Spinal cord (tissue), 10 donors: ENCODE measurements around the gene ZNF705A. TPM values are rescaled to one million over a fixed set of nuclear protein-coding genes. Genes with fewer than 3 reads are reported as not detected.
"Not testable (repeated sequence)": the region's sequence is repeated elsewhere in the genome, so short reads cannot be mapped to it uniquely, and the experiment has no call there.

Experiments
- DNase-seq, 6 donors: peaks; one replicate each; pipeline versions ENCODE4 v3.0.0 to v3.0.0-alpha.2; 2013 to 2015; ENCODE audit warnings: low spot score in 6 of 6, low read depth in 4 of 6
- H3K27ac ChIP-seq: one replicate; pipeline ENCODE4 v1.5.1; 2013; ENCODE audit warnings: low read depth, low read length, control low read depth
- H3K27me3 ChIP-seq: one replicate; pipeline ENCODE4 v1.6.1; 2013; ENCODE audit warnings: low read length; ENCODE audit not compliant: control insufficient read depth, insufficient read depth
- H3K36me3 ChIP-seq: one replicate; pipeline ENCODE4 v1.6.1; 2013; ENCODE audit warnings: low read length; ENCODE audit not compliant: control insufficient read depth, insufficient read depth
- H3K4me1 ChIP-seq: one replicate; pipeline ENCODE4 v1.6.1; 2013; ENCODE audit warnings: low read length; ENCODE audit not compliant: control insufficient read depth, insufficient read depth
- H3K4me3 ChIP-seq: one replicate; pipeline ENCODE4 v1.5.1; 2013; ENCODE audit warnings: low read depth, low read length, control low read depth
- H3K9me3 ChIP-seq: one replicate; pipeline ENCODE4 v1.6.1; 2013; ENCODE audit warnings: low read length; ENCODE audit not compliant: control insufficient read depth, insufficient read depth
- WGBS: methylation state at CpG from one replicate; pipeline ENCODE4 v1.1.5; 2013; ENCODE audit warnings: missing lambda C conversion rate; ENCODE audit not compliant: insufficient coverage; 5-methylcytosine and 5-hydroxymethylcytosine counted together
- polyA plus RNA-seq, 2 donors: library from polyadenylated mRNA; unstranded; fragments of 120-200 nt; gene quantifications; one replicate each; pipeline ENCODE4 v1.2.1, GENCODE V29; 2013; ENCODE audit not compliant: insufficient read length in 2 of 2
- total RNA-seq, 2 donors: library from RNA; depleted of rRNA in 1 of 2; stranded (reverse); fragments of 120-200 nt in 1 of 2; fragments of >200 nt in 1 of 2; gene quantifications; one replicate each; pipeline versions ENCODE4 v1.2.3 to v1.2.4, GENCODE V29; 2013 to 2014
- donor health status: healthy.

Gene ZNF705A
- total and polyA plus RNA-seq, 4 donors = 0.06 TPM; not detected in 3

DNA sequence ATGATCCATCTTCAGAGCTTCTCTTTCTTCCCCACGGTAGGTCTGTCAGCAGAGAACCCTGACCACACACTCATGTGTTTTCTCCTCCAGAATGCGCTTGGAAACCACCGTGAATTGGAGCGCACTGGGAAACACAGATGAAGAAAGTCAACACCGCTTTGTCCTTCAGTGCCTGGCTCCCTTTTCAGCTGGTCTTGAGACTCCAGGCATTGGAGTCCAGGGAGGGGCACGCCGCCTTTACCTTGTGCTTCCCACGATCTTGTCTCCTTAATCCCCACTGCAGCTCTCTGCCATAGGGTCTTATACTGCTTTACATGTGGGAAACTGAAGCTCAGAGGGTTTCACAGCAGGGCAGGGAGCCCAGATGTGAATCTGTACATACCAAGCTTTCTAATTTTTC is 69.5 kb downstream of the ZNF705A start:
- 93% methylated on average over 8 of the region's 8 CpGs for WGBS
- no peaks in the 10 kb centered on the region for H3K9me3 ChIP-seq
- peaks cover 7% of the 10 kb centered on the region for H3K4me1 ChIP-seq
- peaks cover 9% of the 10 kb centered on the region for H3K36me3 ChIP-seq
- DNase-seq = no peak
- H3K27me3 ChIP-seq = no peaks in the 10 kb centered on the region
- H3K4me3 ChIP-seq = no peak overlapping the region
- no peak overlapping the region for H3K27ac ChIP-seq

DNA sequence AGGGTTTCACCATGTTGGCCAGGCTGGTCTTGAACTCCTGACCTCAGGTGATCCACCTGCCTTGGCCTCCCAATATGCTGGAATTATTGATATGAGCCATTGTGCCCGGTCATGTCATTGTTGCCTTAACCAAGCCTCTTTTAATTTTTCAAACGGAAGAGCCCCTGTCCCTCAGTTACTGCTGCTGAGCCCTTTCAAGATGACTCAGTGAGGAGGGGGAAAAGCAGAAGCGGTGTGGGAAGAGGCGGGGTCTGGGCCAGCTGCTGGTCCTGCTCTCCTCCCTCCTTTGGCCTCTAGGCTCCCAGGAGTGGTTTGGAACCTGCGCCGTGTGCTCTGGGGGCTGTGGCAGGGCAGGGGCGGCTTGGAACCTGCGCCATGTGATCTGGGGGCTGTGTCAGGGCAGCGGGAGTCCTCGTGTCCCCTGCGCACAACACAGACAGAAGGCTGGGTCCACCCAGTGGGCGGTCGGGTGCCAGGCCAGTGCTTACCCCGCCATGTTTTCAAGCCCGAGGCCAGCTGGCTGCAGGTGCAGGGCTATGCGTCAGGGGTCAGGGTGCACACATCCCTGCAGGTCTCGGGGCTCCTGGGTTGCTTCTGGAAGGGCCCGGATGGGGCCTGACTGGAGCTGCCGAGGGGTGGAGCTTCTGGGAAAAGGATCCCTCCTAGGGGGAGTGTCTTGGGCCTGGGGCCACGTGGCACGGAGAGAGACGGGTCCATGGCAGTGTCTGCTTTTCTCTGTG is 70.3 kb downstream of the ZNF705A start, which contains the start of gene FAM90A1:
Gene FAM90A1 (minus strand): TSS at position 627 of the 740 bp plus-strand sequence. CDS start 2,786 bp downstream, outside the sequence.
- H3K9me3 ChIP-seq, H3K27ac ChIP-seq, H3K4me1 ChIP-seq, H3K36me3 ChIP-seq, H3K27me3 ChIP-seq: not testable (repeated sequence)
- DNase-seq = peak in 1 of 6 donors; percentile 67
- H3K4me3 ChIP-seq = peak within 1 kb of the TSS; percentile 31
- 40% methylated on average over 17 of the region's 22 CpGs for WGBS

DNA sequence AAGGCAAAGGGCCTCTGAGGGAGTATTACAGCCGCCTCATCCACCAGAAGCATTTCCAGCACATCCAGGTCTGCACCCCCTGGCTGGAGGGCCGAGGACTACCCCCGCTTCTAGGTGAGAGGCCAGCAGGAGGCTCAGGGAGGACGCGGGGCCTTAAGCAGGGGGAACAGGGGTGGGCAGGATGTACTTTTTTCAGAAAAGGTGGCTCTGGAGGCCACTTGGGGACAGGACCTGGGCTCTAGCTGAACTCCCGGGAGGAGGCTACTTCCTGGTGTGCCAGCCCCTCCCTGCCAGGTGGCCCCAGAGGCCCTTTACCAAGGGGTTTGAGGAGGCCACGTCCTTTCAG is 70.9 kb downstream of the ZNF705A start:
- H3K27ac ChIP-seq, DNase-seq, H3K4me1 ChIP-seq, H3K36me3 ChIP-seq, H3K9me3 ChIP-seq, H3K27me3 ChIP-seq: not testable (repeated sequence)
- peak overlapping the region; percentile 31 for H3K4me3 ChIP-seq
- 20% methylated on average over 2 of the region's 7 CpGs for WGBS

DNA sequence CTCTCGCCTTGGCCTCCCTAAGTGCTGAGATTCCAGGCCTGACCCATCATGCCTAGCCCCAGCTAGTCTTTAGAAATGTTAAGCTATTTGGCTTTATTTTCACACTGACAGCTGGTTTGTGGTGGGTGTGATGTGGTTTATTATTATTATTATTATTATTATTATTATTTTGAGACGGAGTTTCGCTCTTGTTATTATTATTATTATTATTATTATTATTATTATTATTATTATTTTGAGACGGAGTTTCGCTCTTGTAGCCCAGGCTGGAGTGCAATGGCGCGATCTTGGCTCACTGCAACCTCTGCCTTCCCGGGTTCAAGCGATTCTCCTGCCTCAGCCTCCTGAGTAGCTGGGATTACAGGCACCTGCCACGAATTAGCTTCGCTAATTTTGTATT is 71.8 kb downstream of the ZNF705A start:
- H3K4me3 ChIP-seq, H3K27ac ChIP-seq, H3K4me1 ChIP-seq, H3K9me3 ChIP-seq, H3K27me3 ChIP-seq, H3K36me3 ChIP-seq, DNase-seq: not testable (repeated sequence)
- WGBS = 100% methylated on average over 3 of the region's 11 CpGs

DNA sequence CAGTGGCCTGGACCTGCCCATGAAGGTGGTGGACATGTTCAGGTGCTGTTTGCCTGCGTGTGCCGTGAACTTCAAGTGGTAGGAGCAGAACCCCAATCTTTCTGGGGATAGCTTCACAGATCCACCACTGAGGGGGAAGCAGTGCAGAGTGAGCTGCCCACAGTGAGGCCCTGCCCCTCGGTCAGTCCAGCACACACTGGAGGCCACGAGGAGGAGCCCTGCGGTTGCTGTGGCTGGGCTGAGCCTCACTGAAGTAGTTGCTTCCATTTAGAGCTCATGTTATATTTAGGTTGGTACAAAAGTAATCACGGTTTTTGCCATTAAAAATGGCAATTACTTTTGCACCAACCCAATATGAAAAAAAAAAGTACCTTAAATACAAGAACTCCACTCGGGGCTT is 72.7 kb downstream of the ZNF705A start:
- no CpG with 5 or more reads among the region's 7 CpGs for WGBS
- not testable (repeated sequence) for H3K27me3 ChIP-seq, H3K27ac ChIP-seq, DNase-seq, H3K36me3 ChIP-seq, H3K9me3 ChIP-seq, H3K4me1 ChIP-seq, H3K4me3 ChIP-seq

Other genes starting within 250 kb of the ZNF705A start
- 100 to 1,000 TPM; 132 to 210 TPM for gene SLC2A3, start 220.8 kb upstream of the ZNF705A start, total RNA-seq
- gene SLC2A3, start 220.8 kb upstream of the ZNF705A start, polyA plus RNA-seq = 10 to 100 TPM; 28.5 to 63.6 TPM
- 10 to 100 TPM in 1 of 2 donors, 1 to 10 TPM in 1; 9.5 to 11.6 TPM for gene FOXJ2, start 124.3 kb upstream of the ZNF705A start, total RNA-seq
- gene FOXJ2, start 124.3 kb upstream of the ZNF705A start, polyA plus RNA-seq = 10 to 100 TPM; 17.8 to 18.7 TPM
- gene C3AR1, start 90.7 kb upstream of the ZNF705A start, total RNA-seq = 10 to 100 TPM in 1 of 2 donors, 1 to 10 TPM in 1; 6.0 to 14.8 TPM
- 1 to 10 TPM; 3.8 to 6.9 TPM for gene C3AR1, start 90.7 kb upstream of the ZNF705A start, polyA plus RNA-seq
- gene NECAP1, start 74.7 kb upstream of the ZNF705A start, total RNA-seq = 100 to 1,000 TPM in 1 of 2 donors, 10 to 100 TPM in 1; 82.9 to 132 TPM
- gene NECAP1, start 74.7 kb upstream of the ZNF705A start, polyA plus RNA-seq = 100 to 1,000 TPM; 134 to 151 TPM
- gene CLEC4A, start 33.4 kb upstream of the ZNF705A start, total RNA-seq = 1 to 10 TPM; 2.9 to 3.0 TPM
- 1 to 10 TPM; 3.7 to 4.0 TPM for gene CLEC4A, start 33.4 kb upstream of the ZNF705A start, polyA plus RNA-seq
- under 1 TPM in 1 of 2 donors, not detected in 1; 0.22 TPM for gene FAM90A1, start 70.6 kb downstream of the ZNF705A start, total RNA-seq
- gene FAM90A1, start 70.6 kb downstream of the ZNF705A start, polyA plus RNA-seq = 1 to 10 TPM; 5.3 to 8.7 TPM